H9 (cell line): ENCODE results near the gene CCDC102A. TPM values are rescaled to one million over a fixed set of nuclear protein-coding genes. Genes with fewer than 3 reads are reported as not detected.

Experiments used
- DNase-seq: peaks from one replicate; pipeline ENCODE4 v3.0.0-alpha.2; 2017
- H2AFZ ChIP-seq: one replicate; pipeline ENCODE4 v1.6.1; 2013; ENCODE audit warnings: mild to moderate bottlenecking, low read length, control low read depth, moderate library complexity
- H2AK5ac ChIP-seq: 2 replicates; pipeline ENCODE4 v1.6.1; 2013; ENCODE audit warnings: low read length, control low read depth, mixed read lengths; ENCODE audit not compliant: insufficient read length
- H2BK120ac ChIP-seq: one replicate; pipeline ENCODE4 v1.6.1; 2013; ENCODE audit warnings: low read depth, mild to moderate bottlenecking, low read length, control low read depth, inconsistent platforms; ENCODE audit not compliant: poor library complexity, severe bottlenecking
- H2BK12ac ChIP-seq: 2 replicates; pipeline ENCODE4 v1.6.1; 2013; ENCODE audit warnings: low read length, control low read depth, mixed read lengths, low read depth; ENCODE audit not compliant: insufficient read length
- H2BK15ac ChIP-seq: 2 replicates; pipeline ENCODE4 v1.6.1; 2013; ENCODE audit warnings: low read depth, low read length, control low read depth
- H2BK20ac ChIP-seq: one replicate; pipeline ENCODE4 v1.6.1; 2013; ENCODE audit warnings: low read depth, mild to moderate bottlenecking, low read length, control low read depth, inconsistent platforms; ENCODE audit not compliant: poor library complexity, severe bottlenecking
- H2BK5ac ChIP-seq: 2 replicates; pipeline ENCODE4 v1.6.1; 2013; ENCODE audit warnings: low read length, control low read depth, mixed read lengths; ENCODE audit not compliant: insufficient read length
- H3K14ac ChIP-seq: 2 replicates; pipeline ENCODE4 v1.6.1; 2013; ENCODE audit warnings: low read length, control low read depth; ENCODE audit not compliant: insufficient read depth
- H3K18ac ChIP-seq: 2 replicates; pipeline ENCODE4 v1.6.1; 2013; ENCODE audit warnings: low read depth, mild to moderate bottlenecking, mixed read lengths, low read length, control low read depth; ENCODE audit not compliant: insufficient read length
- H3K23ac ChIP-seq: 2 replicates; pipeline ENCODE4 v1.6.1; 2013; ENCODE audit warnings: low read length, control low read depth, mixed read lengths, low read depth; ENCODE audit not compliant: insufficient read length
- H3K23me2 ChIP-seq: 2 replicates; pipeline ENCODE4 v1.6.1; 2013; ENCODE audit warnings: low read depth, mild to moderate bottlenecking, mixed read lengths, low read length, control low read depth; ENCODE audit not compliant: insufficient read length, poor library complexity, severe bottlenecking
- H3K27ac ChIP-seq: 2 replicates; pipeline ENCODE4 v1.5.1; 2013; ENCODE audit warnings: low read length, control low read depth, mixed read lengths, low read depth; ENCODE audit not compliant: insufficient read length
- H3K27me3 ChIP-seq: 2 replicates; pipeline ENCODE4 v1.6.1; 2013; ENCODE audit warnings: low read length, control low read depth, inconsistent platforms; ENCODE audit not compliant: insufficient read depth
- H3K4ac ChIP-seq: 2 replicates; pipeline ENCODE4 v1.6.1; 2013; ENCODE audit warnings: low read depth, mild to moderate bottlenecking, control low read depth, inconsistent platforms, low read length, moderate library complexity
- H3K4me1 ChIP-seq: 2 replicates; pipeline ENCODE4 v1.6.1; 2013; ENCODE audit warnings: low read length, control low read depth, inconsistent platforms; ENCODE audit not compliant: insufficient read depth
- H3K4me2 ChIP-seq: 2 replicates; pipeline ENCODE4 v1.6.1; 2013; ENCODE audit warnings: low read length, control low read depth, mixed read lengths; ENCODE audit not compliant: insufficient read length, insufficient read depth
- H3K56ac ChIP-seq: 2 replicates; pipeline ENCODE4 v1.6.1; 2013; ENCODE audit warnings: low read depth, mild to moderate bottlenecking, mixed read lengths, low read length, control low read depth; ENCODE audit not compliant: insufficient read length
- H3K79me1 ChIP-seq: 2 replicates; pipeline ENCODE4 v1.6.1; 2013; ENCODE audit warnings: low read depth, mild to moderate bottlenecking, moderate library complexity, low read length, control low read depth, inconsistent platforms; ENCODE audit not compliant: insufficient read depth, poor library complexity, severe bottlenecking
- H3K79me2 ChIP-seq: 2 replicates; pipeline ENCODE4 v1.6.1; 2013; ENCODE audit warnings: low read length, control low read depth, inconsistent platforms; ENCODE audit not compliant: insufficient read depth
- H3K9ac ChIP-seq: 2 replicates; pipeline ENCODE4 v1.6.1; 2013; ENCODE audit warnings: low read length, control low read depth, mixed read lengths; ENCODE audit not compliant: insufficient read length; ENCODE audit errors: extremely low read depth
- H3K9me3 ChIP-seq: one replicate; pipeline ENCODE4 v1.6.1; 2013; ENCODE audit warnings: low read depth, low read length, inconsistent platforms; ENCODE audit not compliant: control insufficient read depth
- H3T11ph ChIP-seq: one replicate; pipeline ENCODE4 v1.6.1; 2013; ENCODE audit warnings: mild to moderate bottlenecking, low read length, control low read depth, inconsistent platforms
- H4K20me1 ChIP-seq: one replicate; pipeline ENCODE4 v1.6.1; 2013; ENCODE audit not compliant: control insufficient read depth, insufficient read length, insufficient read depth
- H4K5ac ChIP-seq: 2 replicates; pipeline ENCODE4 v1.6.1; 2013; ENCODE audit warnings: low read depth, mild to moderate bottlenecking, mixed read lengths, low read length, control low read depth; ENCODE audit not compliant: insufficient read length
- H4K8ac ChIP-seq: replicated peaks from 2 replicates; pipeline ENCODE4 v1.6.1; 2013; ENCODE audit warnings: low read length, control low read depth, mixed read lengths, low read depth; ENCODE audit not compliant: insufficient read length
- H4K91ac ChIP-seq: 2 replicates; pipeline ENCODE4 v1.6.1; 2013; ENCODE audit warnings: low read depth, mild to moderate bottlenecking, moderate library complexity, mixed read lengths, low read length, control low read depth; ENCODE audit not compliant: insufficient read length
- H3K27ac Mint-ChIP-seq, 3 experiments: 2 replicates in 2 of 3; 3 replicates in 1 of 3; pipeline ENCODE4 v1.8.0; 2020 to 2021; ENCODE audit warnings: mixed read lengths in 3 of 3, mild to moderate bottlenecking in 1 of 3, moderate library complexity in 1 of 3
- H3K27me3 Mint-ChIP-seq: 2 replicates; pipeline ENCODE4 v1.8.0; 2021; ENCODE audit warnings: low read depth, mild to moderate bottlenecking, moderate library complexity, mixed read lengths
- H3K36me3 Mint-ChIP-seq, 3 experiments: 2 replicates in 2 of 3; 3 replicates in 1 of 3; pipeline ENCODE4 v1.8.0; 2020 to 2021; ENCODE audit warnings: low read depth in 3 of 3, mixed read lengths in 3 of 3; ENCODE audit not compliant: insufficient read depth in 1 of 3
- H3K4me1 Mint-ChIP-seq, 2 experiments: 2 replicates each; pipeline ENCODE4 v1.8.0; 2020; ENCODE audit warnings: mixed read lengths in 2 of 2
- H3K4me3 Mint-ChIP-seq, 2 experiments: 2 replicates in 1 of 2; 3 replicates in 1 of 2; pipeline ENCODE4 v1.8.0; 2020 to 2021; ENCODE audit warnings: mild to moderate bottlenecking in 2 of 2, mixed read lengths in 2 of 2, moderate library complexity in 1 of 2
- H3K9me3 Mint-ChIP-seq, 2 experiments: 2 replicates in 1 of 2; 3 replicates in 1 of 2; pipeline ENCODE4 v1.8.0; 2020; ENCODE audit warnings: mild to moderate bottlenecking in 2 of 2, mixed read lengths in 2 of 2, moderate library complexity in 1 of 2
- WGBS: extraction: QIAGEN DNeasy Blood & Tissue Kit; methylation state at CpG from one replicate; pipeline ENCODE4 v1.1.7; 2013; ENCODE audit warnings: missing lambda C conversion rate, low lambda C conversion rate, mixed read lengths; ENCODE audit not compliant: insufficient read length; ENCODE audit errors: extremely low coverage; 5-methylcytosine and 5-hydroxymethylcytosine counted together
- total RNA-seq: library from RNA; stranded (reverse); gene quantifications from 2 replicates; pipeline ENCODE4 v1.2.1, GENCODE V29; 2021
- TF ChIP-seq, protein P1 (sequence below): fragments of 200-600 bp; sonication (generic); conservative IDR thresholded peaks from 3 replicates; pipeline ENCODE4 v1.8.0; 2021; ENCODE audit warnings: antibody characterized with exemption, mild to moderate bottlenecking

CCDC102A gene
- total RNA-seq, 1 experiment from 2014 or later, result 8.2 TPM

- TF ChIP-seq, protein P1, sequence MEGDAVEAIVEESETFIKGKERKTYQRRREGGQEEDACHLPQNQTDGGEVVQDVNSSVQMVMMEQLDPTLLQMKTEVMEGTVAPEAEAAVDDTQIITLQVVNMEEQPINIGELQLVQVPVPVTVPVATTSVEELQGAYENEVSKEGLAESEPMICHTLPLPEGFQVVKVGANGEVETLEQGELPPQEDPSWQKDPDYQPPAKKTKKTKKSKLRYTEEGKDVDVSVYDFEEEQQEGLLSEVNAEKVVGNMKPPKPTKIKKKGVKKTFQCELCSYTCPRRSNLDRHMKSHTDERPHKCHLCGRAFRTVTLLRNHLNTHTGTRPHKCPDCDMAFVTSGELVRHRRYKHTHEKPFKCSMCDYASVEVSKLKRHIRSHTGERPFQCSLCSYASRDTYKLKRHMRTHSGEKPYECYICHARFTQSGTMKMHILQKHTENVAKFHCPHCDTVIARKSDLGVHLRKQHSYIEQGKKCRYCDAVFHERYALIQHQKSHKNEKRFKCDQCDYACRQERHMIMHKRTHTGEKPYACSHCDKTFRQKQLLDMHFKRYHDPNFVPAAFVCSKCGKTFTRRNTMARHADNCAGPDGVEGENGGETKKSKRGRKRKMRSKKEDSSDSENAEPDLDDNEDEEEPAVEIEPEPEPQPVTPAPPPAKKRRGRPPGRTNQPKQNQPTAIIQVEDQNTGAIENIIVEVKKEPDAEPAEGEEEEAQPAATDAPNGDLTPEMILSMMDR, result no peak
- H3K27me3 Mint-ChIP-seq, result peaks cover 33% of the 10 kb centered on the region
These were observed 20.7 kb upstream of the CCDC102A start for GRCh38 chr16:57556941-57557541.

More at GRCh38 chr16:57556941-57557541, 20.7 kb upstream of the CCDC102A start:
- Histone ChIP-seq H3K79me2 (no peaks in the 10 kb centered on the region), H2BK120ac (no peak overlapping the region), H3K79me1 (no peaks in the 10 kb centered on the region), H2BK20ac (no peak overlapping the region), H4K8ac (no peak overlapping the region), H3K9me3 (no peaks in the 10 kb centered on the region), H2AK5ac (no peak overlapping the region), H3K14ac (no peak overlapping the region), H3K27me3 (no peaks in the 10 kb centered on the region), H3T11ph (no peak overlapping the region), H3K4me1 (no peaks in the 10 kb centered on the region), H3K18ac (no peak overlapping the region), H3K4me2 (no peak overlapping the region), H4K5ac (no peak overlapping the region), H2BK5ac (no peak overlapping the region), H3K27ac (no peak overlapping the region), H3K4ac (no peak overlapping the region), H2AFZ (no peak overlapping the region), H4K91ac (no peak overlapping the region), H3K9ac (no peak overlapping the region), H3K23me2 (no peaks in the 10 kb centered on the region), H3K56ac (no peak overlapping the region), H2BK12ac (no peak overlapping the region), H4K20me1 (no peaks in the 10 kb centered on the region), H3K23ac (no peak overlapping the region), H2BK15ac (no peak overlapping the region)
- Mint-ChIP-seq H3K9me3 (peaks cover 3 to 13% of the 10 kb centered on the region in 2 experiments; a peak in 4 of 5 replicates), H3K4me1 (no peaks in the 10 kb centered on the region), H3K27ac (no peak overlapping the region), H3K4me3 (no peak overlapping the region), H3K36me3 (peaks cover 3 to 13% (median 5%) of the 10 kb centered on the region in 3 experiments; a peak in 5 of 7 replicates)
- WGBS, result no CpG with 5 or more reads among the region's 8 CpGs
- DNase-seq, result no peak
